Muscle of arm (tissue), 12 donors: Measurements from ENCODE around the gene RALGPS1. TPM values are rescaled to one million over a fixed set of nuclear protein-coding genes. Genes with fewer than 3 reads are reported as not detected.
A peak's percentile ranks its signal among the peaks of the same experiment; 100 is the strongest.

Source experiments
- DNase-seq: peaks from one replicate; pipeline ENCODE4 v3.0.0-alpha.2; 2013
- polyA plus RNA-seq, 12 donors: library from polyadenylated mRNA; unstranded; fragments of 120-200 nt; gene quantifications; one replicate each; pipeline ENCODE4 v1.2.1, GENCODE V29; 2013; ENCODE audit not compliant: insufficient read length in 12 of 12

Gene RALGPS1
- polyA plus RNA-seq, 12 donors = 5.5 to 15.1 (median 9.1) TPM; not detected in 1

GRCh38 chr9:127020036-127020801, 105.6 kb downstream of the RALGPS1 start:
- DNase-seq = no peak

DNA sequence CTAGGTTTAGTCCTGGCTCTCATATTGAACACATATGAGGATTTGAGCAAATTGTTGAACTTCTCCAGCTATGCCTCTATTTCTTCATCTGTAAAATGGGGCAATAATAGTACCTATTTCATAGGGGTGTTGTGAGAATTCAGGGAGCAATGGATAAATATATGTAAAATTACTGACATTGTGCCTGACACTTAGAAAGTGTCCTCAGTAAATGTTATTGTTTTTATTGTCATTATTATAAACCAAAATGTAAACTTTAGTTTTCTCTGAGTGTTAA, 106.2 kb downstream of the RALGPS1 start:
- no peak for DNase-seq

GRCh38 chr9:127021664-127022363, 107.2 kb downstream of the RALGPS1 start:
- DNase-seq = peak; percentile 97

- no peak for DNase-seq
Measured at GRCh38 chr9:127022913-127023660, 108.5 kb downstream of the RALGPS1 start.

DNA sequence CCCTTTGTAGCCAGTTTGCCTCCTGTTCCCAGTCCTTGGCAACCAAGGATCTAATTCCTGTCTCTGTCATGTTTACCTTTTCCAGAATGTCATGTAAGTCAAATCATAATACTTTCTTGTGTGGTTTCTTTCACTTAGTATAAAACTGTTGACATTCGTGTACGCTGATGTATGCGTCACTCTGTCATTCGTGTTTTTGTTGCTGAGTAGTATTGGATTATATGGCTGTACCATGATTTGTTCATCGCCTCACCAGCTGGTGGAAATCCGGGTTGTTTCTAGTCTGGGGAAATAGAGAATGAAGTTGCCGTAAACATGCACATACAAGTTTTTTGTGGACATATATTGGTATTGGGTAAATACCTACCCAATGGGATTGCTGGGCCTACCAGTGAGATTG, 110.5 kb downstream of the RALGPS1 start:
- no peak for DNase-seq

GRCh38 chr9:127027694-127028093, 113.1 kb downstream of the RALGPS1 start:
- no peak for DNase-seq

GRCh38 chr9:127029548-127029947, 115.0 kb downstream of the RALGPS1 start:
- no peak for DNase-seq

DNA sequence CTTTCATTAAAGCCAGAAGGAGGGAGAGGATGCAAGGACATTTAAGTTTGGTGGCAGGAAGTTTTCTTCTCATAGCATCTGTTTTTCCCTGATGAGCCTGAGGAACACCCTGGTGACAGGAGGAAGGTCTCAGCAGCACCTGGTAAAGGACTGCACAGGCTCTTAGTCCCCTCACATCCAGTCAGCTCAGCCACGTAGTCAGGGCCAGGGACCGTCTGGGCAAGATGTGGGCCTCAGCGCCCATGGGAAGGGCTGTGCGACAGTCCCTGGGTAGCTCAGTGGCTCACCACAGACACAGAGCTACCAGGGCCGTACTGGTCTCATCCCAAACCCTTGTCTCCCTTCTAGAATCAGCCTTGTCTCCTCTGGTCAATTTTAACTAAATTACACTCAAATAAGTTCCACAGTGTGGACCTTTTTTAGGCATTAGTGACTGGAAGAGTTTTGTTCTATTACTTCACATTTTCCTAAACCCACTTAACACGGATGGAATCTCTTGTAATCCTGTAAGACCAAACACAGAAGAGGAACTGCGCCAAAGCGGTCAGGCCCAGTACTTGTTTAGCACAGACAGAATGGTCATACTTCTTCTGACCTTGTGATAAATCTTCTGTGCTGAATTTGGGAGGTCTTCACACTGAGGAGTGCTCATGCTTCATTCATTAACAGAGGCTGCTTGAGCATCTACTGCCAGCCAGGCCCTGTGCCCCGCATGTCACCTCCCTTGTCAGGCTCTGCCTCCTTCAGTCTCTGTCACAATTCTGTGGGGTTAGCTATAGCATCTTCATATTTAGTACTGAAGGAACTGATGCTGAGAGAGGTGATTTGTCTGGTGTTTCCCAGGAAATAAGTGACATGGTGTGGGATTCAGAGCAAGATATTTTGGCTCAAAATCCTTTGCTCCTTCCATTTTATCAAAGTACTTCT, 116.5 kb downstream of the RALGPS1 start:
- DNase-seq = no peak

- no peak for DNase-seq
Measured at GRCh38 chr9:127032256-127032655, 117.7 kb downstream of the RALGPS1 start.

DNA sequence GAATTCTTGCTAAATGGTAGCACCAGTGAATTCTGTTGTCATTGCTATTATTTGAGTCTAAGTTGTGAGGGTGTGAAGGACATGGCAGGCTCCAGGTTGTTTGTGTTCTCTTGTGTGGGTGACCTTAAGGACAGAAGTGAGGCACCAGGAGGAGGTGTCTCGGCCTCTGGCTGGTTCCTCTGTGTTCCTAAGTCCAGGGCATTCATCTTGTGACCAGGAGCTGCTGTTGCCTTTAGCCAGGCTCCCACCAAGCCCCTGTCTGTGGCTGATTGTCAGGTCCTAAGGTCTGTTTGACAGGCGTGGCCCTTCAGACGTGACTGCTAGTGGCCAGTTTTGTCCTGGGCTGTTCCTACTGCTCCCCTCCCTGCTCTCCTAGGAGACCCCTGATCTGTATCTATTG, 118.5 kb downstream of the RALGPS1 start:
- no peak for DNase-seq

DNA sequence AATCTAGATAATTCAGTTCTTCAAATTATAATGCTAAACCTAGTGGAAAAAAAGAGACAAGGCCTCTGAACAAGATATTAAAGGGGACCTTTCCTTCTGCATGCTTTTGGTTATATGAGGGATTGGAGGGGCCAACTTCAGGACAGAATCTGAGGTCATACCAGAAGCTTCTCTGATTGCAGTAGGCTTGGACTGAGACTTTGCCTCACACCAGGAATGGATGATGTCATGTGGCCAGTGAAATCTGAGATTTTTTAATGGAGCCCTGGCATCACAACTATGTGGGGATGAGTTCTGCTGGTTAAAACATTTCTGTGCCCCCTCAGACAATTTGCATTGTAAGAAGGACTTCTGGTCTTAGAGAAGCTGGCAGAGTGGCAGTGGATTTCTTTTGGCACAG, 119.2 kb downstream of the RALGPS1 start:
- no peak for DNase-seq

- DNase-seq = no peak
Measured at GRCh38 chr9:127034691-127035090, 120.1 kb downstream of the RALGPS1 start.

DNA sequence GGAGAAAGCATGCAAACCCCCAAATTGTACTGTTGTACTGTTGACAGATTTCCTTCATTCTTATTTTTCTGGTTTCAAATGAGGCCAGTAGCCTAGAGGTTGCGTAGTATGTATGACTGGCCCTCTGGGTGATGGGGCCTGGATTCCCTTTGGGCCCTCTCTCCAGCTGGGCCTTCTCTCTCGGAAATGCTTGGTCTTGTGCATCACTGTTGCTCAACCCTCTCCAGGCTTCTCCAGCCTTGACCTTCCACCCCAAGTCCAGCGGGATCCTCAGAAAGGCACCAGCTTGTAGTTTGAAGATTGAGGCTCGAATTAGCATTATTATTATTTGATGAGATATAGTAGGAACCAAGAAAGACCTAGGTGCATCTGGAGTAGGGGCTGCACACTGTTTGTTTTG, 120.8 kb downstream of the RALGPS1 start:
- DNase-seq = no peak

DNA sequence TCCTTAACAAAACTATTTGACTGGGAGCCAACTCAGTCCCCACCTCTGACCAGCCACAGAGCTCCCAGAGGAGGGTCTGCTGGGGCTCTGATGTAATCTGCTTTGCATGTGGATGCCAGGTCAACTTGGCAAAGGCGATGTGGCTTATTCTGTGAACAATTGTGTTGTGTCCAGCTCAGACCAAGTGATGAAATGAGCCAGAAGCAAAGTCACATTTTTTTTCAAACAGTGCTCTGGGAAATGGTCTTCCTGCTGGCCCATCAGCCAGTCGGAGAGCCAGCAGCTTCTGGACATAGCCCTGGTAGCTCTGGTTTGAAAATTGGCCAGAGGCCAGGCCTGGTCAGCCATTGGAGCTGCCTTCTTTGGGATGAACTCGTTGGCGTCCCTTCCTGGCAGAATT, 121.4 kb downstream of the RALGPS1 start:
- no peak for DNase-seq

GRCh38 chr9:127036437-127036836, 121.9 kb downstream of the RALGPS1 start:
- no peak for DNase-seq

DNA sequence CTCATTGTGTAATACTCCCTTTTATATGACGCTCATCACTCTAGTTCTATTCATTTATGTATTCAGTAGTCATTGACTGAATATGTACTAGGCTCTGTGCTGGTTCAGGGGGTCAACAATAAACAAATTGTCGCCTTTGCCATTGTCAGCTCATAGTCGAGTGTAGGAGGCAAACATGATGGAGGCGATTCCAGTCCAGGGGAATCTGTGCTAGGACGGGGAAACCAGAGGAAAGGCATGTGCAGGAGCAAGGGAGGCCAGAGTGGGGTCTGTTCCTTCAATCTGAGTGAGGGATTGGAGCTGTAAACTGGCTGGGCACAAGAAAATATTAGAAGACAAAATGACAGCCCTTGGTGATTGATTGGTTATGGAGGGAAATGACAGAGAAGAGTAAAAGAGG, 123.9 kb downstream of the RALGPS1 start:
- no peak for DNase-seq

- DNase-seq = no peak
Measured at GRCh38 chr9:127039492-127039891, 124.9 kb downstream of the RALGPS1 start.

DNA sequence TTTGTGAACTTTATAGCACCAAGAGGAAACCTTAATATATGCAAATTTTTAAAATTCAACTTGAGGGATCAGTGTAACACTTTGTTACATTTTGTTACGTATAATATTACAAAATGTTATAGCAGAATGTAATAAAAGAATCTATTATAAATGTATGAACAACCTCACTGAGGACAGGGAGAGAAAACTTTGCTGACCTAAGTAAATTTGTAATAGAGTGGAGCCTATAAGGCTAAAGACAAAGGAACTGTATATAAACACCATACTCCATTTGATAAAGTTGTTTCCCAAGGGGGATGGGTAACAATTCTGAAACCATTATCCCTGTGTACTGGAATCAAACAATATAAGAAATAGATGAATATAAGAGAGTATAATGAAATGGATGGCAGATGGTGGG, 130.6 kb downstream of the RALGPS1 start:
- no peak for DNase-seq

GRCh38 chr9:127047971-127048370, 133.4 kb downstream of the RALGPS1 start:
- DNase-seq = no peak

DNA sequence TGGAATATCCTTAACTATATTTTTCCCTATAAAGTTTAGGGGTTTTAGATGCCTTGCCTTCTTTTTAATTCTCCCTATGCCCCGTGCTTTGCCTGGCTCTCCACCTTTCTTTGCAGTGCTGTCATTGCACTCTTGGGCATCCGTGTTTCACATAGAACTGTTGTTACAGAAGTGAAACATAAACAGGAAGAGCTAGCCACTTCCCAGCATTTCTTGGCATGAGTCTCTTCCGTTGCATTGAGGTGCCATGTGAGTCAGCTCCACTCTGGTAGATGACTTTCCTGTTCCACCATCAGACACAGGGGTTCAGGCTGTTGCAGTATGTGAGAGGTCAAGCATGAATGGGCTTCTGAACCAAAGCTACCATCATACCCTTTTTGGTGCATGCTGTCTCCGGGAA, 134.5 kb downstream of the RALGPS1 start:
- no peak for DNase-seq

DNA sequence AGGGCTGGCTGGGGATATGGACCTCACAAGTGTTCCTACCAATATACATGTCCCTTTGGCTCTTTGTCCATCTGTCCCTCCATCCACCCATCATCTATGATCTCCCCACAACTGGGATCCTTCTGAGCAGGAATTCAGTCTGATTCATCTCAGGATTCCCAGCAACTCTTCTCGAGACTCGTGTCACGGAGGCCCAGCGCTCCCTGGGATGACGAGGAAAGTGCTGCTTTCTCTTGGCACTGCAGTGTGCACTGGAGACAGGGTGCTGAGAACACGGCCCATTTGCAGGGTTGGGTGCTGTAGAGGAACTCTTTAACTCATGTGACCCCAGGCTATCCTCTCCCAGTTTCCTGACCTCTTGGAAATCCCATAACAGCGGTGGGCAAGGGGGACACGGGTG, 135.0 kb downstream of the RALGPS1 start:
- no peak for DNase-seq

GRCh38 chr9:127050152-127050551, 135.6 kb downstream of the RALGPS1 start:
- DNase-seq = no peak
